Measurements from ENCODE around the gene ANKLE1. TPM values are rescaled to one million over a fixed set of nuclear protein-coding genes. Genes with fewer than 3 reads are reported as not detected.

The ANKLE1 gene
- total and polyA plus RNA-seq, 2 donors (not counting 1 experiment from before 2014, with no cell fraction given) = 0.08 to 0.17 TPM

DNA sequence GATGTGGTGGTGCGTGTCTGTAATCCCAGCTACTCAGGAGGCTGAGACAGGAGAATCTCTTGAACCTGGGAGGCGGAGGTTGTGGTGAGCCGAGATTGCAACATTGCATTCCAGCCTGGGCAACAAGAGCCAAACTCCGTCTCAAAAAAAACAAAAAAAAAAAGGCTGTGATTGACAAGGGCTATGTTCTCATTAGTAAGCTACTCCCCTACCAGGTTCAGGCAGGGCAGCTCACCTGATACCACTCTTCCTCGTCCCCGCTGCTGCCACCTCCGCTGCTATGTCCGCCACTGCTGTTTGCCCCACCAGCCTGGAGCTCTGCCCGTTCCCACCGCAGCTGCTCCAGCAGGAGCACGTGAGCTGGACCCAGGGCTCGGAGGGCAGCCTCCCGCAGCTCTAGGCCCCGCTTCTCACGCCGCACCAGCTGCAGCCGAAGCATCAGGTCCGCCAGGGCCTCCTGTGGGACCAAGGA is 26.5 kb upstream of the ANKLE1 start:
- no peak overlapping the region for H3K4me3 ChIP-seq (replicated peaks in 1 of 4; ENCODE audit: control extremely low read depth in 1 of 4, insufficient read depth in 1 of 4, low read depth in 3 of 4, low read length in 4 of 4)
- H3K9ac ChIP-seq (ENCODE audit: insufficient read depth, low read length) = no peak overlapping the region
- H3K27me3 ChIP-seq (ENCODE audit: control insufficient read depth, insufficient read depth, low read length) = no peaks in the 10 kb centered on the region
- H3K27ac ChIP-seq (ENCODE audit: insufficient read depth, low read length) = no peak overlapping the region
- H2AFZ ChIP-seq (ENCODE audit: low read length) = no peak overlapping the region
- no peak for TF ChIP-seq EZH2 (IDR thresholded peaks at IDR 0.05; ENCODE audit: low read length, missing control alignments)
- TF ChIP-seq, protein P1, sequence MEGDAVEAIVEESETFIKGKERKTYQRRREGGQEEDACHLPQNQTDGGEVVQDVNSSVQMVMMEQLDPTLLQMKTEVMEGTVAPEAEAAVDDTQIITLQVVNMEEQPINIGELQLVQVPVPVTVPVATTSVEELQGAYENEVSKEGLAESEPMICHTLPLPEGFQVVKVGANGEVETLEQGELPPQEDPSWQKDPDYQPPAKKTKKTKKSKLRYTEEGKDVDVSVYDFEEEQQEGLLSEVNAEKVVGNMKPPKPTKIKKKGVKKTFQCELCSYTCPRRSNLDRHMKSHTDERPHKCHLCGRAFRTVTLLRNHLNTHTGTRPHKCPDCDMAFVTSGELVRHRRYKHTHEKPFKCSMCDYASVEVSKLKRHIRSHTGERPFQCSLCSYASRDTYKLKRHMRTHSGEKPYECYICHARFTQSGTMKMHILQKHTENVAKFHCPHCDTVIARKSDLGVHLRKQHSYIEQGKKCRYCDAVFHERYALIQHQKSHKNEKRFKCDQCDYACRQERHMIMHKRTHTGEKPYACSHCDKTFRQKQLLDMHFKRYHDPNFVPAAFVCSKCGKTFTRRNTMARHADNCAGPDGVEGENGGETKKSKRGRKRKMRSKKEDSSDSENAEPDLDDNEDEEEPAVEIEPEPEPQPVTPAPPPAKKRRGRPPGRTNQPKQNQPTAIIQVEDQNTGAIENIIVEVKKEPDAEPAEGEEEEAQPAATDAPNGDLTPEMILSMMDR (conservative IDR thresholded peaks at IDR 0.05 in 1 of 2, IDR thresholded peaks at IDR 0.05 in 1 of 2; ENCODE audit: low read depth in 1 of 2, low read length in 2 of 2) = no peak
- H3K79me2 ChIP-seq (ENCODE audit: control insufficient read depth, insufficient read depth, low read length) = no peaks in the 10 kb centered on the region
- H3K4me1 ChIP-seq (ENCODE audit: control insufficient read depth, extremely low read depth, insufficient read depth, low read length) = no peaks in the 10 kb centered on the region
- H3K36me3 ChIP-seq (ENCODE audit: control insufficient read depth, insufficient read depth, low read length) = no peaks in the 10 kb centered on the region
- no peak overlapping the region for H3K4me2 ChIP-seq (ENCODE audit: extremely low read depth, insufficient read depth, low read length)
- no peak for DNase-seq (ENCODE audit: low read depth in 2 of 2)
- H4K20me1 ChIP-seq (ENCODE audit: control insufficient read depth, extremely low read depth, insufficient read depth, low read length) = no peaks in the 10 kb centered on the region
- H3K9me3 ChIP-seq (ENCODE audit: control insufficient read depth, insufficient read depth, low read depth, low read length) = no peaks in the 10 kb centered on the region

DNA sequence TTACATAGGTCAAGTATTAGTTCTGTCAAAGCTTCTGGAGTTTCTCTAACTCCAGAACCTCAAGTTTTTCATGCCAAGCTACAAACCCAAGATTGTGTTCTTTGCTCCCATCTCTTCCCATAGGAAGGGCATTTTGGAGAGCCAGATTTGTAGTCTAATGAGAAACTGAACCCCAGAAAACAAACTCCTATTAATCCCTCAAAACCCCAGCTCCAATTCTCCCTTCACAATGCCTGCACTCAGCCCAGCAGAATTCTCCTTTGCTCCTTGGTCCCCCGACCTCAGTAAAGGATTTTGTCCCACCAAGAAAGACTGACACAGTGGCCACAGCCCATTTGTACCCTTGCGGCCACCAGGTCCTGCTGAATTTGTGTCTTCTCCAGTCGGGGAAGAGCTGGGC is 25.6 kb upstream of the ANKLE1 start:
- no peak overlapping the region for H3K4me2 ChIP-seq (ENCODE audit: extremely low read depth, insufficient read depth, low read length)
- no peak overlapping the region for H3K27ac ChIP-seq (ENCODE audit: insufficient read depth, low read length)
- no peak for TF ChIP-seq EZH2 (IDR thresholded peaks at IDR 0.05; ENCODE audit: low read length, missing control alignments)
- TF ChIP-seq, protein P1 (conservative IDR thresholded peaks at IDR 0.05 in 1 of 2, IDR thresholded peaks at IDR 0.05 in 1 of 2; ENCODE audit: low read depth in 1 of 2, low read length in 2 of 2) = no peak
- no peak for DNase-seq (ENCODE audit: low read depth in 2 of 2)
- H3K4me1 ChIP-seq (ENCODE audit: control insufficient read depth, extremely low read depth, insufficient read depth, low read length) = no peaks in the 10 kb centered on the region
- H3K27me3 ChIP-seq (ENCODE audit: control insufficient read depth, insufficient read depth, low read length) = no peaks in the 10 kb centered on the region
- no peak overlapping the region for H2AFZ ChIP-seq (ENCODE audit: low read length)
- H3K9me3 ChIP-seq (ENCODE audit: control insufficient read depth, insufficient read depth, low read depth, low read length) = no peaks in the 10 kb centered on the region
- no peak overlapping the region for H3K9ac ChIP-seq (ENCODE audit: insufficient read depth, low read length)
- H3K4me3 ChIP-seq (replicated peaks in 1 of 4; ENCODE audit: control extremely low read depth in 1 of 4, insufficient read depth in 1 of 4, low read depth in 3 of 4, low read length in 4 of 4) = no peak overlapping the region
- H4K20me1 ChIP-seq (ENCODE audit: control insufficient read depth, extremely low read depth, insufficient read depth, low read length) = no peaks in the 10 kb centered on the region
- H3K79me2 ChIP-seq (ENCODE audit: control insufficient read depth, insufficient read depth, low read length) = no peaks in the 10 kb centered on the region
- no peaks in the 10 kb centered on the region for H3K36me3 ChIP-seq (ENCODE audit: control insufficient read depth, insufficient read depth, low read length)

DNA sequence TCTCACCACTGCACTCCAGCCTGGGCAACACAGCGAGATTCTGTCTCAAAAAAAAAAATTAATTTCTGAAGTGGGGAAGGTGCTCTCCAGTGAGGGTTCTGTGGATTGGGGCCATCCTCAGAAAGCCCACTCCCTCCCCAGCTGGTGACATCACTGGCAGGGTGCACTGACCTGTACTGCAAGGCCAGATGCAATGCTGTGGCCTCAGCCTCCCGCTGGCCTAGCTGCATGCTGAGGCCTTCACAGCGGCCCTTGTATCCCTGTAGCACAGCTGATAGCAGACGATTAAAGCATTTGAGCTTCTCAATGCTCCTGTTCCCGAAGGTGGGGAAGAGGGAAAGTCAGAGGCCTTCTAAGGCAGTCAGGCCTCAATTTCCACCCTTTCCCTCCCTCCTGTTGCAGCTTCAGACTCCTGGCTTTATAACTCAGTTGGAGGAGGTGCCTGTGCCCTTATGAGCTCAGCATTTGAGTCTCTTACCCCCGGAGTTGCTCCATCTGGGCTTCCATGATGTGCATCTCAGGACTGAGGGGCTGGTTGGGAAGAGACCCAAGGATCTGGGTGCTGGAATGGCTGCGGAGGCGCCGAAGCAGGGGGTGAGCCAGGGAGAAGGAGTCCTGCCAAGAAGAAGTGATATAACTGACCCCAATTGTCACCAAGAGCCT is 22.5 kb upstream of the ANKLE1 start:
- Histone ChIP-seq H3K4me2 (ENCODE audit: extremely low read depth, insufficient read depth, low read length) (no peak overlapping the region), H2AFZ (ENCODE audit: low read length) (no peak overlapping the region), H3K4me3 (replicated peaks in 1 of 4; ENCODE audit: control extremely low read depth in 1 of 4, insufficient read depth in 1 of 4, low read depth in 3 of 4, low read length in 4 of 4) (no peak overlapping the region), H3K4me1 (ENCODE audit: control insufficient read depth, extremely low read depth, insufficient read depth, low read length) (no peaks in the 10 kb centered on the region), H3K79me2 (ENCODE audit: control insufficient read depth, insufficient read depth, low read length) (no peaks in the 10 kb centered on the region), H3K27me3 (ENCODE audit: control insufficient read depth, insufficient read depth, low read length) (no peaks in the 10 kb centered on the region), H4K20me1 (ENCODE audit: control insufficient read depth, extremely low read depth, insufficient read depth, low read length) (no peaks in the 10 kb centered on the region), H3K9me3 (ENCODE audit: control insufficient read depth, insufficient read depth, low read depth, low read length) (no peaks in the 10 kb centered on the region), H3K9ac (ENCODE audit: insufficient read depth, low read length) (no peak overlapping the region), H3K36me3 (ENCODE audit: control insufficient read depth, insufficient read depth, low read length) (no peaks in the 10 kb centered on the region), H3K27ac (ENCODE audit: insufficient read depth, low read length) (no peak overlapping the region)
- no peak for TF ChIP-seq EZH2 (IDR thresholded peaks at IDR 0.05; ENCODE audit: low read length, missing control alignments)
- TF ChIP-seq, protein P1 (conservative IDR thresholded peaks at IDR 0.05 in 1 of 2, IDR thresholded peaks at IDR 0.05 in 1 of 2; ENCODE audit: low read depth in 1 of 2, low read length in 2 of 2) = no peak
- DNase-seq (ENCODE audit: low read depth in 2 of 2) = no peak

Measured in fibroblast of lung (primary cell).